Uterus (tissue), 4 donors: ENCODE measurements around the gene LITAF. TPM values are rescaled to one million over a fixed set of nuclear protein-coding genes. Genes with fewer than 3 reads are reported as not detected.
A peak's percentile ranks its signal among the peaks of the same experiment; 100 is the strongest.

ENCODE experiments used
- DNase-seq, 2 donors: peaks; one replicate each; pipeline ENCODE4 v3.0.0-alpha.2; 2019 to 2020
- H3K27ac ChIP-seq, 2 donors: fragments of 200-600 bp; sonication (generic); 1 replicate in 1 of 2; 2 replicates in 1 of 2; pipeline ENCODE4 v1.5.1; 2016 to 2018
- H3K27me3 ChIP-seq, 2 donors: fragments of 200-600 bp; sonication (generic); one replicate each; pipeline ENCODE4 v1.5.1; 2018 to 2019; ENCODE audit warnings: control low read depth in 1 of 2
- H3K36me3 ChIP-seq, 2 donors: fragments of 200-600 bp; sonication (generic); one replicate each; pipeline ENCODE4 v1.5.1; 2019; ENCODE audit warnings: control low read depth in 1 of 2
- H3K4me1 ChIP-seq, 2 donors: fragments of 200-600 bp; sonication (generic); one replicate each; pipeline ENCODE4 v1.5.1; 2018 to 2019; ENCODE audit warnings: control low read depth in 1 of 2
- H3K4me3 ChIP-seq, 2 donors: fragments of 200-600 bp; sonication (generic); 1 replicate in 1 of 2; 2 replicates in 1 of 2; pipeline ENCODE4 v1.5.1; 2018 to 2019; ENCODE audit warnings: mild to moderate bottlenecking in 1 of 2
- H3K9me3 ChIP-seq, 2 donors: fragments of 200-600 bp; sonication (generic); one replicate each; pipeline ENCODE4 v1.5.1; 2019; ENCODE audit warnings: control low read depth in 1 of 2
- CTCF ChIP-seq, 4 experiments: fragments of 200-600 bp in 2 of 4; fragments of 450-650 bp in 2 of 4; sonication (generic) in 2 of 4; IDR thresholded peaks; one replicate each; pipeline ENCODE4 v1.5.1; 2016 to 2019; ENCODE audit warnings: antibody characterized with exemption in 4 of 4, mild to moderate bottlenecking in 2 of 4, moderate library complexity in 1 of 4
- POLR2A ChIP-seq, 2 donors: fragments of 450-650 bp; IDR thresholded peaks; one replicate each; pipeline ENCODE4 v1.6.1; 2016; ENCODE audit warnings: antibody characterized with exemption in 2 of 2, mild to moderate bottlenecking in 1 of 2, moderate library complexity in 1 of 2
- intact Hi-C: fragments of 100-400 bp; cut with DNase I; formaldehyde crosslinking; loops from one replicate; pipeline ENCODE4 v1.15.1; 2023; ENCODE audit warnings: low total_unique reads
- total RNA-seq, 4 donors: library from RNA; depleted of rRNA in 3 of 4; stranded (reverse); fragments of >200 nt in 3 of 4; gene quantifications; one replicate each; pipeline versions ENCODE4 v1.1.0 to v1.2.4, GENCODE V29; 2014 to 2023
- donor health status: DM: yes; HTN: yes; CAD: no.

The LITAF gene
- total RNA-seq, 4 donors from 2014 or later, result 46.9 to 163 (median 73.2) TPM

GRCh38 chr16:11500700-11501346 is 85.9 kb downstream of the LITAF start:
- H3K36me3 ChIP-seq, result no peaks in the 10 kb centered on the region
- no peak for TF ChIP-seq POLR2A (IDR thresholded peaks at IDR 0.05)
- no peak for TF ChIP-seq CTCF (IDR thresholded peaks at IDR 0.05)
- no peaks in the 10 kb centered on the region for H3K27me3 ChIP-seq
- no peak for DNase-seq
- no peak overlapping the region for H3K4me3 ChIP-seq
- intact Hi-C loops, result no loop called here
- H3K27ac ChIP-seq, result no peak overlapping the region
- H3K9me3 ChIP-seq, result no peaks in the 10 kb centered on the region
- peaks cover 3 to 11% of the 10 kb centered on the region in 2 donors for H3K4me1 ChIP-seq

GRCh38 chr16:11499295-11500089 is 87.2 kb downstream of the LITAF start:
- TF ChIP-seq CTCF (IDR thresholded peaks at IDR 0.05) (no peak), POLR2A (IDR thresholded peaks at IDR 0.05) (no peak)
- Histone ChIP-seq H3K9me3 (no peaks in the 10 kb centered on the region), H3K4me1 (peaks cover 3 to 17% of the 10 kb centered on the region in 2 donors), H3K27ac (peak overlapping the region in 1 of 2 donors; percentile 3), H3K36me3 (no peaks in the 10 kb centered on the region), H3K4me3 (no peak overlapping the region), H3K27me3 (no peaks in the 10 kb centered on the region)
- no peak for DNase-seq
- intact Hi-C loops, result no loop called here

- no peak overlapping the region for H3K4me3 ChIP-seq
- H3K4me1 ChIP-seq, result peaks cover 3 to 17% of the 10 kb centered on the region in 2 donors
- no peak for DNase-seq
- peak overlapping the region; percentile 80 to 97 for H3K27ac ChIP-seq
- H3K9me3 ChIP-seq, result no peaks in the 10 kb centered on the region
- no peaks in the 10 kb centered on the region for H3K36me3 ChIP-seq
- TF ChIP-seq CTCF (IDR thresholded peaks at IDR 0.05) (no peak), POLR2A (IDR thresholded peaks at IDR 0.05) (no peak)
- no peaks in the 10 kb centered on the region for H3K27me3 ChIP-seq
- intact Hi-C loops, result no loop called here
These were observed 88.0 kb downstream of the LITAF start for GRCh38 chr16:11498683-11499082.

- Histone ChIP-seq H3K36me3 (no peaks in the 10 kb centered on the region), H3K4me3 (no peak overlapping the region), H3K4me1 (peaks cover 3 to 17% of the 10 kb centered on the region in 2 donors), H3K9me3 (no peaks in the 10 kb centered on the region), H3K27ac (peak overlapping the region; percentile 80 to 97), H3K27me3 (no peaks in the 10 kb centered on the region)
- DNase-seq, result peak; percentile 57 to 72
- no peak for TF ChIP-seq CTCF (IDR thresholded peaks at IDR 0.05)
- no peak for TF ChIP-seq POLR2A (IDR thresholded peaks at IDR 0.05)
- intact Hi-C loops, result no loop called here
These were observed 88.8 kb downstream of the LITAF start for GRCh38 chr16:11497851-11498289.

Other genes with a start within 250 kb of the LITAF start
- 10 to 100 TPM in 1 of 4 donors, under 1 TPM in 1, not detected in 2; 0.49 to 15.3 TPM for gene RMI2, start 241.5 kb downstream of the LITAF start, total RNA-seq
- gene SNN, start 81.5 kb upstream of the LITAF start, total RNA-seq, result 10 to 100 TPM in 3 of 4 donors, 1 to 10 TPM in 1; 4.1 to 30.1 (median 23.0) TPM
- gene TXNDC11, start 155.9 kb upstream of the LITAF start, total RNA-seq, result 10 to 100 TPM in 3 of 4 donors, 1 to 10 TPM in 1; 6.1 to 52.0 (median 40.0) TPM
- gene ZC3H7A, start 210.3 kb upstream of the LITAF start, total RNA-seq, result 10 to 100 TPM; 40.9 to 91.2 (median 67.5) TPM